Smooth muscle cell of the umbilical artery (primary cell): Measurements from ENCODE around the gene MEP1A. TPM values are rescaled to one million over a fixed set of nuclear protein-coding genes. Genes with fewer than 3 reads are reported as not detected.

Source experiments
- total RNA-seq: library from RNA; depleted of rRNA; stranded (reverse); fragments of >200 nt; gene quantifications from 2 replicates; pipeline ENCODE4 v1.2.3, GENCODE V29; 2014

Gene MEP1A, protein sequence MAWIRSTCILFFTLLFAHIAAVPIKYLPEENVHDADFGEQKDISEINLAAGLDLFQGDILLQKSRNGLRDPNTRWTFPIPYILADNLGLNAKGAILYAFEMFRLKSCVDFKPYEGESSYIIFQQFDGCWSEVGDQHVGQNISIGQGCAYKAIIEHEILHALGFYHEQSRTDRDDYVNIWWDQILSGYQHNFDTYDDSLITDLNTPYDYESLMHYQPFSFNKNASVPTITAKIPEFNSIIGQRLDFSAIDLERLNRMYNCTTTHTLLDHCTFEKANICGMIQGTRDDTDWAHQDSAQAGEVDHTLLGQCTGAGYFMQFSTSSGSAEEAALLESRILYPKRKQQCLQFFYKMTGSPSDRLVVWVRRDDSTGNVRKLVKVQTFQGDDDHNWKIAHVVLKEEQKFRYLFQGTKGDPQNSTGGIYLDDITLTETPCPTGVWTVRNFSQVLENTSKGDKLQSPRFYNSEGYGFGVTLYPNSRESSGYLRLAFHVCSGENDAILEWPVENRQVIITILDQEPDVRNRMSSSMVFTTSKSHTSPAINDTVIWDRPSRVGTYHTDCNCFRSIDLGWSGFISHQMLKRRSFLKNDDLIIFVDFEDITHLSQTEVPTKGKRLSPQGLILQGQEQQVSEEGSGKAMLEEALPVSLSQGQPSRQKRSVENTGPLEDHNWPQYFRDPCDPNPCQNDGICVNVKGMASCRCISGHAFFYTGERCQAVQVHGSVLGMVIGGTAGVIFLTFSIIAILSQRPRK
- not detected in 2 replicates for total RNA-seq

DNA sequence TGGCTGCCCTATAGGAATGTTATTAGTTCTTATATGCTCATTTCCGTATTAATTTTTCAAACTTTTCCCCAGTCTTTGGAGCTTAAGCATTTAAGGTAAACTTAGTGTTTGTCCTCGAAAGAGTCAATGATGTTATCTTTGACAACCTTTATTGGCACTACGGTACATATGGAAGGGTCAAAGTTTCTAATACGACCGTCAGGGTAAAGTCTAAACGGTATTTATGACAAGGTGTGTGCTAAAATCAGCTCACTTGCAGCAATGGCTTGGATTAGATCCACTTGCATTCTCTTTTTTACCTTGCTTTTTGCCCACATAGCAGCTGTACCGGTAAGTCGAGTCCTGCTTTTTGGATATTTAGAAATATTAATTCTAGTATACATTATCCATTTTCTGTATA, at the start of gene MEP1A:
MEP1A (plus strand) TSS at position 252 of the 400 bp plus-strand sequence; CDS start at position 262, 10 bp downstream.

DNA sequence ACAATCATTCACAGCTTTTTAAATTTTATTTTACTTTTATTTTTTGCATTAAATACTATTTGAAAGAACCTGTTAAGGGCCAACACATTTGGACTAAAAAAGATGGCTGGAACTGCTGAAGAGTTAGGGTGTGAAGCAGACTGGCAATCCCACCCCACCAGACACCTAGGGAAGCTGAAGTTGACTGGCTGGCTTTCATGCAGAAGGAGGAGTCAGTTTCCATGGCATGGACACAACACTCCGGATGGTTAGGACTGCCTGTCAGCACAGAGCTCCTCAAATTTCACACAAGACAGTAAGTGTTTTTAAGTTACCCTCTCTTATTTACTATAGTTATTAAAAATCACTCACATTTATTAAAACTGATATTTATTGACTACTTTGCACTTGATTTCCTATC, 46.5 kb upstream of the MEP1A start, which contains the start of gene ANKRD66:
ANKRD66 (plus strand) TSS at position 238 of the 400 bp plus-strand sequence. CDS start 5,016 bp downstream, outside the sequence.

Other genes with a start within 250 kb of the MEP1A start
- gene CYP39A1, start 140.6 kb upstream of the MEP1A start, total RNA-seq, result 0.30 TPM in 1 of 2 replicates, not detected in the other
- 2.4 and 3.6 TPM in 2 replicates for gene SLC25A27, start 140.4 kb upstream of the MEP1A start, total RNA-seq
- under 0.01 and 0.05 TPM in 2 replicates for gene TDRD6, start 105.5 kb upstream of the MEP1A start, total RNA-seq
- not detected in 2 replicates for gene PLA2G7, start 58.0 kb upstream of the MEP1A start, total RNA-seq
- gene ANKRD66, start 46.5 kb upstream of the MEP1A start, total RNA-seq, result not detected in 2 replicates
- gene ADGRF5, start 128.5 kb downstream of the MEP1A start, total RNA-seq, result under 0.01 and 0.09 TPM in 2 replicates
- not detected in 2 replicates for gene ADGRF1, start 248.9 kb downstream of the MEP1A start, total RNA-seq